Vagina (tissue), 2 donors: ENCODE results near the gene ARMH2.

Source experiments
- CTCF ChIP-seq, 3 experiments: fragments of 450-650 bp in 2 of 3; fragments of 200-600 bp in 1 of 3; sonication (generic) in 1 of 3; IDR thresholded peaks; one replicate each; pipeline ENCODE4 v1.5.1; 2017 to 2019; ENCODE audit warnings: antibody characterized with exemption in 3 of 3, mild to moderate bottlenecking in 2 of 3, moderate library complexity in 2 of 3
- POLR2A ChIP-seq, 2 donors: fragments of 450-650 bp; IDR thresholded peaks; one replicate each; pipeline ENCODE4 v1.6.1; 2017; ENCODE audit warnings: antibody characterized with exemption in 2 of 2, mild to moderate bottlenecking in 2 of 2, moderate library complexity in 2 of 2
- POLR2AphosphoS5 ChIP-seq, 2 donors: sonication (generic); formaldehyde crosslinking; IDR thresholded peaks; one replicate each; pipeline ENCODE4 v1.9.0; 2017; ENCODE audit warnings: antibody characterized with exemption in 2 of 2, mild to moderate bottlenecking in 2 of 2, low read depth in 1 of 2; ENCODE audit not compliant: insufficient read depth in 1 of 2

- TF ChIP-seq CTCF (IDR thresholded peaks at IDR 0.05) (no peak), POLR2A (IDR thresholded peaks at IDR 0.05) (no peak), POLR2AphosphoS5 (IDR thresholded peaks at IDR 0.05; ENCODE audit: insufficient read depth in 1 of 2, low read depth in 1 of 2) (no peak)
Observed at GRCh38 chr6:24825130-24825630, 26.5 kb upstream of the ARMH2 start.
